Cardiac fibroblast (primary cell): ENCODE results near the gene FGF14.

Experiments
- DNase-seq, 2 donors: peaks; one replicate each; pipeline versions ENCODE4 v3.0.0 to v3.0.0-alpha.2; 2010; ENCODE audit warnings: low read depth in 2 of 2
- H3K4me3 ChIP-seq, 2 donors: replicated peaks in 1 of 2; 1 replicate in 1 of 2; 2 replicates in 1 of 2; pipeline ENCODE4 v1.5.1; 2011; ENCODE audit warnings: low read depth in 2 of 2, low read length in 2 of 2, mild to moderate bottlenecking in 2 of 2, moderate library complexity in 1 of 2
- CTCF ChIP-seq: IDR thresholded peaks from one replicate; pipeline ENCODE4 v1.5.1; 2011; ENCODE audit warnings: low read depth, mild to moderate bottlenecking, low read length, inconsistent platforms

FGF14 gene

GRCh38 chr13:102234618-102235017, 167.2 kb downstream of the FGF14 start:
- no peak for TF ChIP-seq CTCF
- H3K4me3 ChIP-seq = no peak overlapping the region
- DNase-seq = peak in 1 of 2 donors; percentile 80

- no peak overlapping the region for H3K4me3 ChIP-seq
- peak in 1 of 2 donors; percentile 44 for DNase-seq
Measured at GRCh38 chr13:102233566-102234208, 168.2 kb downstream of the FGF14 start.

GRCh38 chr13:102231479-102231878, 170.4 kb downstream of the FGF14 start:
- DNase-seq = no peak
- H3K4me3 ChIP-seq = no peak overlapping the region
- no peak for TF ChIP-seq CTCF

More at GRCh38 chr13:102233566-102234208, 168.2 kb downstream of the FGF14 start:
- TF ChIP-seq CTCF = no peak

DNA sequence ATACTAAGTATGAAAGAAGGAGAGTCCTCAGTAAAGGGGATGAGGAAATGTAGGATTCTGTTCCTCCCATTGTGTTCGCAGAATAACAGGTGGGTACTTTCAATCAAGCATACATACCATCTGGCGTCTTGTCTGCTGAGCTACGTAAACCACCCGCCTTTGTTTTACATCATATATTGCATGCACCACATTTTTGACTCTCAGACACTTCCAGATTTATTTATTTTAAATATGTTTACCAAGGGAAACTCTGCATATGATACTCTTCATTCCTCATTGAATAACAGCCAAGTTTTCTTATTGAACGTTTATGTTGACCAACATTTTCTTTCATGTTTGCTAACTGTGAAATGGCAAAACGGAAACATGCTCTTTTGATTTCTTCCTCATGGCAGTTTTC, 174.1 kb downstream of the FGF14 start:
- no peak overlapping the region for H3K4me3 ChIP-seq
- DNase-seq = no peak
- no peak for TF ChIP-seq CTCF

DNA sequence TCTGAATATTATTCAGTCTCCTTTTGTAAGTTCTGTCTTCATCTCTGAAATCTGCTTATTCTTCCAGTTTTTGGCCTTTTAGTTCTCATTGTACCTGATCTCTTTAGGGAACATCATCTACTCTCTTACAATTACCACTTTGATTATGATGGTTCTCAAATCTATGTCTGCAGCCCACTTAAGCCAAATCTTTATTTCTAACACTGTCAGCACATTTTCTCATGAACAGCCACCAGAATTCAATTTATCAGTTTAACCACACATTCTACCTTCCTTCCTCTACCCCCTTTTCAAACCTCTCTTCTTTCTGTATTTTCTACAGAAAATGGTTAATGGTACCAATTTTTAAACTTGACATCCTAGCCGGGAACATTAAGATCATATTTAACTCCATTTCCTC, 175.3 kb downstream of the FGF14 start:
- TF ChIP-seq CTCF = no peak
- no peak overlapping the region for H3K4me3 ChIP-seq
- no peak for DNase-seq

DNA sequence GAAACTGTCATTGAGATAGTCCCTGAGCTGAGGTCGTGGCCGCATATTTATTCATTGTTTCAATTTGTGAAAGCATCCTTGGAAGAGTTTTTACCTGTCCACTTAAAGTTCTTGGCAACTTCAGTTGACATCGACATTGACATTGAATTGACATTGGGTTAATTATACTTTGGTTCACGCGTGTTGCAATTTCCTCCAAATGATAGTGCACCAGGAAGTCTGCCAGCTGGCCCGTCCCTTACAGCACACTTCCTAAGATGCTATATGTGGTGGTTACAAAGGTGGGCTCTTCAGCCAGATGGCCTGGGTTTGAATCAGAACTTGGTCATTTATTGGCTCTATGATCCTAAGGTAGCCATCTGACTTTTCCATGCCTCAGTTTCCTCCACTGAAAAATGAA, 176.0 kb downstream of the FGF14 start:
- no peak for TF ChIP-seq CTCF
- DNase-seq = no peak
- H3K4me3 ChIP-seq = no peak overlapping the region

GRCh38 chr13:102220681-102221228, 181.1 kb downstream of the FGF14 start:
- no peak for DNase-seq
- no peak overlapping the region for H3K4me3 ChIP-seq
- TF ChIP-seq CTCF = no peak
